HG02840 (cell line): ENCODE measurements around the gene CSMD2.

Source experiments
- ATAC-seq: cut with Tn5 transposase; IDR thresholded peaks from one replicate; pipeline ENCODE4 v1.9.1; 2021; ENCODE audit warnings: mild to moderate bottlenecking, moderate library complexity, moderate number of reproducible peaks; ENCODE audit not compliant: unreplicated experiment, low FRiP score

The CSMD2 gene

DNA sequence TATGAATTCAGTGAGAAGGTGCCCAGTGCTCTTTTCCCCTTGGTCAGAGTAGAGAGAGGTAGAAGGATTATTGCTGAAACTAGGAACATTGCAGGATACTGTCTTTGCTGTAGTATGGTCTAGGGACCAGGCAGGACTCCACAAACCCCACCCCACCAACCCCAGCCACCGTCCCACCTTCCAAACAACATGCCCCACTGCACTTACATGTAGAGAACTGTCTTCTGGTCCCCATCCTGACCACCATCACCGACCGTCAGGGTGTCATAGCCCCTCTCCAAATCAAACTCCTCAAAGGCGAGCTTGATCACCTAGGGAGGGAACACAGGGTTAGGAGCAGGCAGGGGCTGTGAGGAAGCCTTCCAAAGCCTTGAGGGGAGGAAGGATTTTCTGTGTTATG is 372.8 kb downstream of the CSMD2 start:
- ATAC-seq = no peak

- ATAC-seq = no peak
Measured at GRCh38 chr1:33791251-33791650, 373.8 kb downstream of the CSMD2 start.

DNA sequence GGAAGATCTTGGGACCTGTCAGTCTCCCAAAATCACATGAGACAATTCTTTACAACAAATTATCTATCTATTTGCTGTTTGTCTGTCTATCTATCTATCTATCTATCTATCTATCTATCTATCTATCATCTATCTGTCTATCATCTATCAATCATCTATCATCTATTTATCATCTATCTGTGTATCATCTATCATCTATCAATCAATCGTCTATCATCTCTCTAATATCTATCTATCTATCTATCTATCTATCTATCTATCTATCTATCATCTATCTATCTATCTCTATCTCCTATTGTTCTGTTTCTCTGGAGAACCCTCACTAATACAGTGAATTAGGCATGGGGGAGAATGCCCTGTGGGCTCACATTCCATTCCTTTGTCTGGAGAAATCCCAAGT is 374.5 kb downstream of the CSMD2 start:
- no peak for ATAC-seq

GRCh38 chr1:33784876-33785275 is 380.2 kb downstream of the CSMD2 start:
- no peak for ATAC-seq

DNA sequence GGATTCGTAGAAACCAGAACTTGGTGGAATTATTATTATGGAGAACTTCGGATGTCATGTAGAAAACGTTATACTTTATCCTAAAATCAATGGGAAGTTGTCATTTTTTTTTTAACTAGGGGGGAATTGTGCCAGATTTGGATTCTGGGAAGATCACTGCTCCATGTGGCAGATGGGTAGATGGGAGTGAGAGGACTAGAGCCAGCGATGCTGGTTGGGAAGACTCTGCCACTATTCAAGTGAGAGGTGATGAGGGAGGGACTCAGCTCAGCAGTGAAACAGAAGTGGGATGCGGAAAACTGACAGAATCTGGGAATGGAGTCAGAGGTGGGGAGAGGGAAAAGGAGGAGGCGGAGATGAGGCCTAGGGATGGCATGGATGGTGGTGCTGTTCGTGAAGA is 382.3 kb downstream of the CSMD2 start:
- no peak for ATAC-seq

DNA sequence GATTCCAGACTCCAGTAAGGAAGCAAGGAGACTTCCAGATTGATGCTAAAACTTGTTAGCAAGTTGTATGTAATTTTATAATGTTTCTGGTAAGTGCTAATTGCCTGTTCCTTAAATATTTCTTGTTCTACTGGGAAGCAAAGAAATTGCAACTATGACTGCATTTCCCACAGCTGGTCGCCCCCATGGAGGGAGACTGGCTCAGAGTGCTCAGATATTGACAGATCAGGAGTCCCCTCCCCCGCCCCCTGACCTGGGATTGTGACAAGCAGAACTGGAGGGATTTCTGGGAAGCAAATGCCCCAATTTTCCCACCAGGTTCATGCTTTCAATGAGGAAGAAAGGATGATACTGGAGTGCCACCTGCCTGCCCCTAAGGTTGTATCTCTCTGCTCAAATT is 383.4 kb downstream of the CSMD2 start:
- ATAC-seq = no peak

DNA sequence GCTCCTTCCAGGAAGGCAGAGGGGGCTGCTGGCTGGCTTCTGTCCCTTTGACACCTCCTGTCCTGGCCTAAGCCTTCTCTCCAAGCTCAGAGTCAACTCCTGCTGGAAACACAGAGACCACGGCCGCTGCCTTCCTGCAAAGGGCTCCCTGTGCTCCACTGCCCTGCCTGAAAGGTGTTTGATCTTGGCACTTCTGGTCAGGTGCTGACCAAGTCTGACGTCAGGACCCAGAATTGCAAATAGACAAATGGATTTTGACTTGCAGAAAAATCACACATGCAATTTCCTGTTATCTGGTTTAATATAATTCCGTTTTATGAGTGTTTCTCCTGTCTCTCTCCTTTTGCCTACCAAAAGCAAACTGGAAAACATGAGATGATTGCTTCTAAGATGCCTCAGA is 387.7 kb downstream of the CSMD2 start:
- no peak for ATAC-seq

GRCh38 chr1:33768821-33769220 is 396.2 kb downstream of the CSMD2 start:
- ATAC-seq = no peak

DNA sequence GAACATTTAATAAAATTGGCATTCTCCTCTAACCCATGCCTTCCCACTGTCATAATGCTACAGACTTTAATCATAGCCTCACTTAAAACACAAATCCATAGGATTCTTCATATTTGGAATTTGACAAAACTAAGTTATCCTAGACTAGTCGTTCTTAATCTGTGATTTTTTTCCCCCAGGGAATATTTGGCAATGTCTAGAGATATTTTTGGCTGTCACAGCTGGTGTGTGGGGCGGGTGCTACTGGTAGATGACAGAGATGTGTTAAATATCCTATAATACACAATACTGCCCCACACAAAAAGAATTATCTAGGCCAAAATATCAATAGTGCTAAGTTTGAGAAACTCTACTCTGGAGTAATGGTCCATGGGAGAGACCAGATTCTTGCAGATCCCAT is 396.9 kb downstream of the CSMD2 start:
- no peak for ATAC-seq

DNA sequence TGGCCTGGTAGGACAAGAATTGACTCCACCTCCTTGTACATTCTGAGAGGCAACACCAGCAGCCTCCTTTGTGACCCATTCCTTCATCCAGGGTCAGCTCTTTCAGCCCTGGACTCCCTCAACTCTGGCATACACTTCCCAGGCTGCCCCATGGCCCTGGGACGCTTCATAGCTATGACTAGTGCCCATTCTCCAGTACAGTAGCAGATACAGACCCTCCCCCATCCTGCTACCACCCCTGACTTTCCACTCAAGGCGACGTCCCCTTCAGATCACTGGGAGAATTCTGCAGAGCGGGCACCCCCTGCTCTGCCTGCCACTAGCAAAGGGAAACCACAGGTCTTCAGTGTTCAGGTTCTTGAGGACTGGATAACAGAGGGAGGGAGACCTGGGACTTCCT is 400.9 kb downstream of the CSMD2 start:
- ATAC-seq = no peak

DNA sequence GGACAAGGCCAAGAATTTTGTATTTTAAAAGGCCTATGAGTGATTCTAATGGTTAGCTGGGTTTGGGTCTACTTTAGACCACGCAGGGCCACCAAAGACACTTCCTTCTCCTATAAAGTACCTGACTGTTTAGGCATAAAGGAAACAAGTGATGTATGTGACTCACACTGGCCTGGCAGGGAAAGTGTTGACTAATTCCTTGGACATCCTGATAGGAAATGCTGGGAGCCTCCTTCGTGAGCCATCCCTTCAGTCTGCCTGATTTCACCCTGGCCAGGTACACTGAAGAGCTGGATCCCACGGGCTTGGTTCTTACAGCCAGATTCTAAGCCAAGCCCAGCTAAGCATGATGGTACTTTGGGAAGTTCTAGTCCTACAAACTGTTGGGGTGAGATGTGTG is 401.6 kb downstream of the CSMD2 start:
- no peak for ATAC-seq

DNA sequence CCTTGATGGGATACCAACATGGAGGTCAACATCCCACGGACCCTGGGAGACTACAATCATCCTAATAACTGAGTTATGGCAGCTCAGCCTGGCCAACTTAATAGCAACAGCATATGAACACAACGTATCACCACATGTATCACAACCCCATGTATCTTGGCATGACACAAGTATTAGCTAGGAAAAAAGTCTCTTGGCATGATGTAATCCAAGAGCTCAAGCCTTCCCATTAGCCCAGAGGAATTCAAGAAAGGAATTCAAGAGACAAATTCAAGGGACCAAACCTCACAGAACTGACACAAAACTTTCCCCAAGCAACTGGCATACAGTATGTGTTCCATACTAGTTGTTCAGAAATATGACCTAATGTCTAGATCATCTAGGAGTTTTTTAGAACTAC is 402.1 kb downstream of the CSMD2 start:
- ATAC-seq = no peak

DNA sequence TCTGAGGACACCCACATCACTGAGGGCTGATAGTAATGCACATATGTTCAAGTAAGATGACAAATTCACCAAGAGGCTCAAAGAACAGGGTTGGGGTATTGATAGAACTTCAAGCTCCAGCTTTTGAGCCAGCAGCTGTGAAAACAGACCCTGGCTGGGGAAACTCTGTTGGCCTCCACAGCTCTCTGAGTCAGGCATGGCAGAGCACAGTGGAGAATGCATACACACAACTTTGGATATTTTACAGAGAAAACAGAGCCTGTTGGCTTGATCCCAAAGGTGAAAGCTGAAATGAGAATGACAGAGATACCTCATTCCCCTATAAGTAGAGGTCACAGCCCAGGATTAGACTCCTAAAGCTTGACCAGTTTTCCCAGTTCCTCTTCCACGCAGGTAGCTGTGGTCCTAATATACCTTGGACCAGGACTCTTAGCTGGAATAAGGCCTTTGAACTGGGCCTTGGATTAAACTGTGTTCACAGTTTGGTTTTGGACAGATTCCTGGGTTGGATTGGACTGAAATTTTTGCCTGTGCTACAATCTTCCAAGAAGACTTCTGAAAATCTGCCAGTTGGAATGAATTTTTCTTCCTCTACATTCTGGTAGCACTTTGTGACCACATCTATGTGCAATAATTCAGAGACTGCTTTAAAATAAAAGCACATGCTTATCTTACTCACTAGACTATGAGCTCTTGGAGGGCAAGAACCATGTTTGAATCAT is 402.8 kb downstream of the CSMD2 start:
- no peak for ATAC-seq

DNA sequence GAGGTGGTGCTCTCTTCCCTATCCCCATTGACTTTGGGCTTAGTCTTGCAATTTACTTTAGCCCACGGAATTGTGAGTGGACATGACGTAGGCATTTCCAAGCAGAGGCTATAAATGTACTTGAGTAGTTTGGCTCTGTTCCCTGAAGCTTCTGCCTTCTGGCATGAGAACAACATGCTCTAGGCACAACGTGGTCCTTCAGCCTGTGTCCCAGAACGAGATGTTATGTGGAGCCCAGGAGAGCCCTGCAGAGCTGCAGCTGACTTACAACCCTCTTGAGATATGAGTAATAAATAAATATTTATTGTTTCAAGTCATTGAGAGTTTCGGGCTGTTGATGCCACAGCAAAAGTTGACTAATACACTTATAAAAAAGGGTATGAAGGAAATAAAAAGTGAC is 406.3 kb downstream of the CSMD2 start:
- ATAC-seq = no peak

DNA sequence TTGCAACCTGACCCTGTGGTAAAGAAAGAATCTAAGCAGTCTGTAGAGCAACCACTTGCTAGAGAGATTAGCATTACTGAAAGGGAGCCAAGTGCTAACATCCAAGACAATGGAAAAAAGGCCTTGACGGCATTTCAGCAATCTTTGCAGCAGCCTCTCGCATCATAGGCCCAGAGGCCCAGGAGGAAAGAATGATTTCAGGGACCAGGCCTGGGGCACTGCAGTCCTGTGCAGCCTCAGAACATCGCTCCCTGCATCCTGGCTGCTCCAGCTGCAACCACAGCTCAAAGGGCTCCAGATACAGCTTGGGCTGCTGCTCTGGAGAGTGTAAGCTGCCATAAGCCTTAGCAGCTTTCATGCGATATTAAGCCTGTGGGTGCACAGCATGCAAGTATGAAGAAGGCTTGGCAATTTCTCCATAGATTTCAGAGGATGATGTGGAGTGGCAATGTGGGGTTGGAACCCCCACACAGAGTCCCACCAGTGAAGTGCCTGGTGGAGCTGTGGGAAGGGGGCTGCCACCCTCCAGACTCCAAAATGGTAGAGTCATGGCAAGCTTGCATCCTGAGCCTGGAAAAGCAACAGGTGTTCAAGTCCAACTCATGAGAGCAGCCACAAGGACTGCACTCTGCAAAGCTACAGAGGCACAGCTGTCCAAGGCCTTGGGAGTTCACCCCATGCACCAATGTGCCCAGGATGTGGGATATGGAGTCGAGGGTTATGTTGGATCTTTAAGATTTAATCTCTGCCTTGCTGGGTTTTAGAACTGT is 411.8 kb downstream of the CSMD2 start:
- no peak for ATAC-seq

DNA sequence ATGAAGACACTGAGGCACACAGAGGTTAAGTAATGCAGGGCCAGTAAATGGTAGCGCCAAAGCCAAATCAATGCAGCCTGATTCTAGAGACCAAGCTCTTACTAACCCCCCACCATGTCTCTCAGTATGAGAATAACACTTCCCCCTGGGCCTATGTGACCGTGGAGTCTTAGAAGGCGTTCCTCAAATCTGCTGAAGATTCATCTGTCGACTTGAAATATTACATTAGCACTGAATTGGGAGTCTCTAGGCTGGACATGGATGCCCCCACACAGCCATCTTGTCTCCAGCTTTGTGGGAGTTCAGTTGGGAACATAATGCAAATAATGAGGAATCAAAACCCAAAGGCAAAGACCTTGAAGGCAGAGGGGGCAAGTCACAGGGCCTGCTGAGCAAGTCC is 419.1 kb downstream of the CSMD2 start:
- ATAC-seq = no peak

DNA sequence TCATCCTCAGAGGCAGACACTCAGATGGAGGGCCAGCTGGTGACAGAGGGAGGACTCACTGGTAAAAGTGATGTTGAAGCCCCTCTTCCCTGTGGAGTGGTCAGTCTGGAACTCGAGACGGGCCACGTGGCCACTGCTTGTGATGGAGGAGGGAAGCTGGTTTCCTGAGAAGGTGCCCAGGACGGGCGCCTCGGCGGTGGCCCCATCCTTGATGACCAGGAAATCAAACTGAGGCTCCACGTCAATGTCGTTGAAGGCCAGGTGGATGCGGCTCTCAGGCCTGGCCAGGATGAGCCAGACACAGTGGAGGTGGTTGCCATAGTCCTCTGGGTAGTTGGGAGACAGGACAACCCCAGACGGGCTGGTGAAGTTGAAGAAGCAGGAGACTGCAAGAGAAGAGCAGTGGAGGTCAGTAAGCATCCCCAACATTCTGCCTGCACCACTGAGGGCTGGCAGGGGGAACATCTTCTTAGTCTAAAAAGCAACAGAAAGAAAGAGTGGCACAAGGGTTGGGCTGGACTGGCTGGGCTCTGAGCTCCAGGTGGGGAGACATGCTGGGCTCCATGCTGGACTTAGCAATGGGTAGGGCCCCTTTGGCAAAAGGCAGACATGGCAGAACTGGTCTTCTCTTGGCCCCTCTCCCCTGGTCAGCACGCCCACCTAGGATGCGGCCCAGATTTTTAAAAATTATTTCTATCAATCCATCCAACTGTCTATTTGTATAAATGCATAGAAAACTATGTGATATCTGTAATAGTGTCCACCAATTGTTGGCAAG is 421.6 kb downstream of the CSMD2 start:
- ATAC-seq = no peak

DNA sequence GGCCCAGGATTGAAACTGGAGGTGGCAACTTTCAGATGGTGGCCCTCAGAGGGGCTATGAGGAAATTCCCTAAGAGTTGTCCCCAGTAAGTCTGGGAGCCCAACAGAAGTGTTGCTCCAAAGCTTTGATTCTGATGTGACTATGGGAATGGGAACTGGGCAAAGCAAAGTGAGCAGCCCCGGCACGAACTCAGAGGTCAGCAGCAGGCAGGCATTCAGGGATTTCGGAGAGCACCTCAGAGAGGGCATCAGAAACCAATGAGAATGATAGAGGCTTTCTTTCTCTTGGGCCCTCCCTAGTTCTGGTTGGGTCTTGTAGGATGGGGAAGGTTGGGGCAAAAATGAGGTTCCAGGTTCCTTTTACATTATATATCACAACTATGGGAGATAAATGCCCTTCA is 422.4 kb downstream of the CSMD2 start:
- ATAC-seq = no peak

- no peak for ATAC-seq
Measured at GRCh38 chr1:33741749-33742148, 423.3 kb downstream of the CSMD2 start.

DNA sequence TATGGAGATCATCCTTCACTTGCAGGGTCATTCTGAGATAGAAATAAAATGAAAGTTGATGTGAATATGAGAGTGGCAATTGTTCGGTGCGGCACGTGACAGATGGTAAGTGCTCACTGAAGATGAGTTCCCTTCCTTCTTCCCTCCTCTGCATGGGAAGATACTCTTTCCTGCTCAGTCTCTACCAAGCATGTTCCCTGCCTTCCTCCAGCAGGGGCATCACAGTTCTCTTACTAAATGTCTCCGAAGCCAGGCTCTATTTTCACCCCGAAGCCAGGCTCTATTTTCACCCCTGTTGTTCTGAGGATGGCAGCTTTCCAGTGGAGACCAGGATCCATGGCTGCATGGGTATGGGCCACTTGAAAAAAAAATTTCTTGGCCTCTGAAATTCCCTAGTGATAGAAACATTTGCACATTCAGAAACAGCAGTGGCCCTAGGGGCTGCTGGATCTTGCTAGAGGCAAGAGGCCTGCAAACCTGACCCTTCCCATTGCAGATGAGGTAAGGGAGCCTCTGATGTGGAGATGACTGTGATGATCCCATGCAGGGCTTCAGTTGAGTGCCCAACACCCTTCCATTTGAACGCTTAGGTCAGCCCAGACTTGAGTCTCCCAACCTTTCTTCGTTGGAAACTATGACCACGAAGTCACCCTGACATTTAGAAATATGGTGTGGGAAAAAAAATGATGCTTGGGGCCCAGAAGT is 424.8 kb downstream of the CSMD2 start:
- ATAC-seq = no peak

GRCh38 chr1:33738976-33739375 is 426.1 kb downstream of the CSMD2 start:
- ATAC-seq = no peak
